IPS-NIHi11 (cell line): Measurements from ENCODE around the gene UCHL5.
A peak's percentile ranks its signal among the peaks of the same experiment; 100 is the strongest.

Source experiments
- DNase-seq: peaks from one replicate; pipeline ENCODE4 v3.0.0; 2012; ENCODE audit warnings: mixed read lengths, low spot score

UCHL5 gene, protein sequence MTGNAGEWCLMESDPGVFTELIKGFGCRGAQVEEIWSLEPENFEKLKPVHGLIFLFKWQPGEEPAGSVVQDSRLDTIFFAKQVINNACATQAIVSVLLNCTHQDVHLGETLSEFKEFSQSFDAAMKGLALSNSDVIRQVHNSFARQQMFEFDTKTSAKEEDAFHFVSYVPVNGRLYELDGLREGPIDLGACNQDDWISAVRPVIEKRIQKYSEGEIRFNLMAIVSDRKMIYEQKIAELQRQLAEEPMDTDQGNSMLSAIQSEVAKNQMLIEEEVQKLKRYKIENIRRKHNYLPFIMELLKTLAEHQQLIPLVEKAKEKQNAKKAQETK

DNA sequence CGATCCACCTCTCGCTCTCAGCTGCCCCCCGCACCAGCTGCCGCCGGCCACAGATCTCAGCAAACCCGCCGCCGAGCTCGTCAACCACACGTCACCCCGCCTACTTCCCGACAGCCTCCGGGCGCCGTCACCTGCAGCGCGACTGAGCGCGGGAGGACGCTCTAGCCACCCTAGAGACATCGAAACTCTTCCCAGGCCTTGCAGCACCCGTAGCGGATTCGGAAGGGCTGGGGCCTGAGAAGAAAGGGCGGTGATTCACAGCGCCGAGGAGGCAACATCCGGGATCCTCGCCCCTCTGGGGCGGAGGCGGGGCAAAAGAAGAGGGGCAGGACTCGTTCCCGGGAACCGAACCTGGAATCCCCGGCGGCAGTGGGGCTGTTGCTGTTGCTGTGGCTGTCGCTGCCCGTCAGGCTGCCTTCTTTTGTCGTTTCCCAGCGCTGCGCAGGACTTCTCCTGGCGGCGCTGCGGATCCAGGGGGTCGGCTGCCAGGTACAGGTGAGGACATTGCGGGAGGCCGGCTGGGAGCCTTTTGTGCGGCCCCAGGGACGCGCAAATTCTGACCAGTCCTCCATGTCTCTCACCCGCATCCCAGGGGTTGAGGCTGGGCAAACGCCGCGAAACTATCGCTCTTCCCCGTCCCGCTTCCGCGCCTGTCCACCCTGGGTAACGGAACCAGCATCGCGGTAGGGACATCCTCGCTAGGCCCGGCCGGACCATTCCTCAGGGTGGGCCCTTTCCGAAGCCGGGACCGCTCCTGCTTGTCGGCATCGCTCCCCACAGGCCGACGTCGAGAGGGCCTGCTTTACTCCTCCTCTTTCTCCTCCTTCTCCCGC lies at the start of gene UCHL5, which contains the start of gene RO60:
Gene UCHL5 (minus strand): TSS at position 79 of the 833 bp plus-strand sequence. CDS start 100 bp downstream, outside the sequence.
Gene RO60 (plus strand): TSS at position 331 of the 833 bp plus-strand sequence. CDS start 9,443 bp downstream, outside the sequence.
- peak; percentile 90 for DNase-seq

DNA sequence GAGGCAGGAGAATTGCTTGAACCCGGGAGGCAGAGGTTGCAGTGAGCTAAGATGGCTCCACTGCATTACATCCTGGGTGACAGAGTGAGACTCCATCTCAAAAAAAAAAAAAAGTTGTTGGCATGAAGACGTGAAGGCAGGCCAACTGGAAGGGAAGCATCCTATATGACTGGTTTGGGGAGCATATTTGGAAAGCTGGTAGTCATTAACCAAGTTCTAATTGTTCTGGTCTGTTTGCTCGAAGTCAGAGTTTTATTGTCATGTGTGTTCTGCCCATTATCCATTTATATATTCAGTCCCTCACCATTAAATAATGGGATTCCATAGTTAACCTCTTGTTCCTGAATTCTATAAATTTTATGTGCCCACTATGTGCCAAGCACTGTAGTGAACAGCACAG lies 49.3 kb upstream of the UCHL5 start:
- no peak for DNase-seq

DNA sequence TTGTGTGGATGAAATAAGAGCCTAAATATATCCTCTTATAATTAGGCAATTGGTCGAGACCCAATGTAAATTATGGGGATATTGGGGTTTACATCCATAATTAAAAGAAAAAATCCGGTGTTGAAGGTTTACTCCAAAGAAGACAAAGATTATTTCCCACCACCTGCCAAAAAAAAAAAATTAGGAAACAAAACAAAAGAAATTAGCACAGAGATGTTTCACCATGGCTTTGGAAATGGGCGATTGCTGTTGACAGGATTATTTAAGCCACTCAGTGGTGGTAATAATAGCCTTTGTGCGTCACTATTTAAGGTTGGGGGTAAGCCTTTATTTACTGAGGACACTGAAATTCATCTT lies 46.6 kb upstream of the UCHL5 start:
- DNase-seq: no peak

DNA sequence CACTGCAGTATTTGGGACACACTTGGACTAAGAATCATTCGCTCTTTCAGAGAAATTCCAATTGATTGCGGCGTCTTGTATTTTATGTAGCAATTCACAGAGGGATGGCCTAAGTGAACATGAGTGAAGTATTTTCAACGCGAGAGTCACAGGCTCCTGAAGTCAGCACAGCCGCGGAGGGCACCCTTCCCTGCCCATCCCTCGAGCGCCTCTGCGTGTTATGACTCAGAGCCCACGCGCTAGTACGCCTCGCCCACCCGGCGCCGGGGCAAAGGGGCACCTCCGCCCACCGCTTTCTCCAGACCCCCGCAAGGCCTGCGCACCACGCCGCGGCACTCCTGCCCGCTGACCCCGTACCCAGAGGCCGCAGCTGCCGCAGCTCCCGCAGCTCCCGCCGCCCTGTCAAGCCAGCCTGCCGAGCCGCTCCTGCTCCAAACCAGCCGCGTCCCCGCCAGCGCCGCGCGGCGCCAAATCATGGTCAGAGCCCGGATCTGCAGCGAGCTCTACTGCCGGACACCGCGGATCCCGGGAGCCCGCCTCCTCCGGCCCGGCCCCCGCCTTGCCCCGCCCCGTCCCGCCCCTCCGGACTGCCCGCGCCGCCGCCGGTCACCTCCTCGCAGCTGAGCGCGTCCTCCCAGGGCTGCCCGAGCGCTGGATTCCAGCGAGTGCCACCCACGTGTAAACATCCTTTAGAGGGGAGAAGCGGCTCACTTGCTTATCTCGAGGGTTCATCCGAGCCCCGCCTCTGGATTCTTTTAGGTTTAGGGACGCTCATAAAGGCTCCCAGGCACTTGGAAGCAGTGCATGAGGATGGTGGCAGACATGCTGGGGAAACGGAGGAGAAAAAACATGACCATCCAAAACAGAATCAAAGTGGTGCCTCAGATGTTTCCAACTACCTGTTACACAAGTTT lies 46.0 kb upstream of the UCHL5 start, which contains the start of gene GLRX2:
Gene GLRX2 (minus strand): TSS at position 508 of the 914 bp plus-strand sequence. CDS start 32 bp downstream, at position 476.
- DNase-seq: peak; percentile 98

DNA sequence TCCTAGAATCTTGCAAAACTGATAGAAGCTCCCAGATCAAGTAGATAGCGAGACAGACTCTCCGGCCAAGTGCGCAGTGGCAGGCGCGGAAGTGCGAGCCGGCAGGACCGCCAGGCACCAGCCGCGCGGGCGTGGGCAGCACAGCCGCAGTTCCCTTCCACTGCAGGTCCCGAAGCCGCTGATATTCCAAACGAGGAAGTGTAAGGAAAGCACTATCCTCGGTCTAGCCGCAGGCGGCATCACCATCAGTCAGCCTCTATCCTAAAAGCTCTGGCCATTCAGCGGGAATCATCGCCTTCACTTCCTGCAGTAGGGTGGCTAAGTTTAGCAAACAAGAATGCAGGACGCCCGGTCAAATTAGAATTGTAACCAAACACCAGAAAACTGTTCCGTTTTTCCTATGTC lies 45.3 kb upstream of the UCHL5 start:
- DNase-seq: peak; percentile 58

DNA sequence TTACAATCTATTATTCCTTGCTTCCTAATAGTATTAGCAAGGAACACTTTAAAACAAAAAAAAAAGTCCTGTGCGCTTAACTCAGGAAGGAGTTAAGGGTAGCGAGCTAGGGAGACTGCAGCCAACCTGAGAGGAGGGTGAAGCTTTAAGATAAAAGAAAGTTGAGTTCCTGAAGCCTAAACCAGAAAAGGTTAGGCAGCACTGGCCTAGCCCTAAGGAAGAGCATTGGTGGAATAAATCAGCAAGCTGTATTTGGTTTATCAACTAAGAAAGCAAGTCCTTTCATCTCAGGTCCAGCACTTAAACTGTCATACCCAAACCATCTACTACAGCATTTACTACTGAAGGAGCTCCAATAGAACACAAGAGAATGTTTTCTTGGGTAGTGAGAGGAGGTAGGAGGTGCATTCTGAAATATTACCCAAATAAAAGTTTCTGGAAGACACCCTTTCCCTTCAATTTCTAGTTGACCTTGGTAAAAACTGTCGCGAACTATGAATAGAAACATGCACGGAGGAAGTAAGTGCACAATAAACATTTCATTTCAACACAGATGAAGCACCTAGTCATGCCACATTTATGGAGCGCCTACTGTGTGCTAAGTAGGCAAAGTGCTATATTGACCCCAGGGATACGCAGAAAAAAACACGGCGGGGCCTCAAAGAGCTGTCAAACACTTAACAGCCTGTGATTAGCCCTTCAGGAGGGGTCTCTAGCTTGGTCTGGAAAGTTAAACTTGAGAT lies 44.8 kb upstream of the UCHL5 start:
- no peak for DNase-seq

DNA sequence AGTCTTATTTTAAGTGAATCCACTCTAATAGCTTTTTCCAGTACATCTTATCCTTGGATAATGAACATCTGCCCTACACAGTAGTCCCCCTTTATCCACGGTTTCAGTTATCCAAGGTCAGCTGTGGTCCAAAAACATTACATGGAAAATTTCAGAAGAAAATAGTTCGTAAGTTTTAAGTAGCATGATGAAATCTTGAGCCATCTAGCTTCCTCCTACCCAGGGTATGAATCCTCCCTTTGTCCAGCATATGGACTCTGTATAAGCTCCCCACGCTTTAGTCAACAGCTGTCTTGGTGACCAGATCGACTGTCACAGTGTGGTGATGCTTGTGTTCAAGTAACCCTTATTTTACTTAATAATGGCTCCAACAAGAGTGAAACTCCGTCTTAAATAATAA lies 43.5 kb upstream of the UCHL5 start:
- no peak for DNase-seq

DNA sequence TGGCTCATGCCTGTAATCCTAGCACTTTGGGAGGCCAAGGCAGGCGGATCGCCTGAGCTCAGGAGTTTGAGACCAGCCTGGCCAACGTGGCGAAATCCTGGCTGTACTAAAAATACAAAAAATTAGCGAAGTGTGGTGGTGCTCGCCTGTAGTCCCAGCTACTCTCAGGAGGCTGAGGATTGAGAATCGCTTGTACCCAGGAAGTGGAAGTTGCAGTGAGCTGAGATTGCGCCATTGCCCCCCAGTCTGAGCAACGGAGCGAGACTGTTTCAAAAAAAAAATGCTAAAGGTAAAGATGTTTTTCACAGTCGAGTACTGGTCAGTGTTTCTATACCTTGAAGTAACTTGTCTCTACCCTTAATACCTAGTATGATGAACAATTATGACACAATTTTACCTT lies 35.0 kb upstream of the UCHL5 start:
- DNase-seq: no peak

DNA sequence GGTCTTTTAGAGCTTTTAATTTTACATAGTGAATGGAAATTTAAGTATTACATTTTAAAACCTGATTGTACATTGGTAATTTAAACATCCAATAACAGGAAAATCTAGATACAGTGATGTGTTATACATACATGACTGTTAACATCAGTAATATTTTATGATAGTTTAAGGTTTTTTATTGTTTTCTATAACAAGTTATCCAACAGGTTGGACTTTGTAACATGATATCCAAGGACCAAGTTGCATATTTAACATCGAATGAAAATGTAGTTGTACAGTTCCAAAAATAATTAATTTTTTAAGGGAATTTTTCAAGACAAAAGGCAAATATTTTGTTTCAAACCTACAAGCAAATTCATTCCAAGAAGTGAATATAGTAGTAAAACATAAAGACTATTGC lies 31.7 kb upstream of the UCHL5 start:
- DNase-seq: no peak

DNA sequence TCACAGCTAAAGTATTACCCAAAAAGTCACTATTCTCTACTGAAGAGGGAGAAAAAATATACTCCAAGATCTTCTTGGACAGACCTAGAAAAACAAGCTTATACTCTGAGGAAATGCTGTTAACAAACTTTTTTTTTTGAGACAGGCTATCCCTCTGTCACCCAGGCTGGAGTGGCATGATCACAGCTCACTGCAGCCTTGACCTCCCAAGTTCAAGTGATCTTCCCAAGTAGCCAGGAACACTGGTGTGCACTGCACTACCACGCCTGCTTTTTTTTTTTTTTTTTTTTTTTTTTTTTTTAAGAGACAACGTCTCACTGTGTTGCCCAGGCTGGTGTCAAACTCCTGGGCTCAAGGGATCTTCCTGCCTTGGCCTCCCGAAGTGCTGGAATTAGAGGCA lies 28.7 kb upstream of the UCHL5 start:
- no peak for DNase-seq

DNA sequence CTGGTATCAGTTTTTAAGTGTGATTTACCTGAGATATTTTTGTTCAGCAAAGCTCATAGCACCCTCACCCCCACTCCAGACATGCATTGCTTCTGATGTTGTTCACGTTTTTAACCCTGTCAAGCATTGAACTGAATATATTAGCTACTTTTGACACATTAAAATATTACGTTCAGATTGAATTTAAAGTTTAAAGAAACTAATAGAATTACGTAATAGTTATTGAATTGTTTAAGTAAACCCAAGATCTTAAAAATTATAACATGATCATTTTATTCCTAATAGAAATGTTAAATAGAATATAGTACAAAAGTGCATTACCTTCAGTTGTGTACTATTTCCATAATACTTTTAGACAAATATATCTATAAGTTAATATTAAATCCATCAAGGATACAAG lies 27.2 kb upstream of the UCHL5 start:
- DNase-seq: no peak

DNA sequence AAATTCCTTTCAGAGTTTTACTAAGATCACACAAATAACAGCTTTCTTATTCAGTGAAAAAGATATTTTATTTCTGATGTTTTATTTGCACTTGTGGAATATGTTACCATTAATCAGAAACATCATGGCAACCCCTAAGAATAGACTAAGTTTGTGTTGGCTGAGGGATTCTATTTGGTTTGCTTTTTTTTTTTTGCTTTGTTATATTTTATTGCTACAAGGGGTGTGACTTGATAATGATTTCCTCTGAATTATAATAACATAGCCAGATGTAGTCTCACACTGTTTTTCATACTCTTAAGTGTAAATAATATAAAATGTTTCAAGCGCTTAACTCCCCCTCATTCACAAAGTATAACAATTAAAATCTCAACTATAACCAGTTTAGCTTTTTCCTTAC lies 26.1 kb upstream of the UCHL5 start:
- no peak for DNase-seq

DNA sequence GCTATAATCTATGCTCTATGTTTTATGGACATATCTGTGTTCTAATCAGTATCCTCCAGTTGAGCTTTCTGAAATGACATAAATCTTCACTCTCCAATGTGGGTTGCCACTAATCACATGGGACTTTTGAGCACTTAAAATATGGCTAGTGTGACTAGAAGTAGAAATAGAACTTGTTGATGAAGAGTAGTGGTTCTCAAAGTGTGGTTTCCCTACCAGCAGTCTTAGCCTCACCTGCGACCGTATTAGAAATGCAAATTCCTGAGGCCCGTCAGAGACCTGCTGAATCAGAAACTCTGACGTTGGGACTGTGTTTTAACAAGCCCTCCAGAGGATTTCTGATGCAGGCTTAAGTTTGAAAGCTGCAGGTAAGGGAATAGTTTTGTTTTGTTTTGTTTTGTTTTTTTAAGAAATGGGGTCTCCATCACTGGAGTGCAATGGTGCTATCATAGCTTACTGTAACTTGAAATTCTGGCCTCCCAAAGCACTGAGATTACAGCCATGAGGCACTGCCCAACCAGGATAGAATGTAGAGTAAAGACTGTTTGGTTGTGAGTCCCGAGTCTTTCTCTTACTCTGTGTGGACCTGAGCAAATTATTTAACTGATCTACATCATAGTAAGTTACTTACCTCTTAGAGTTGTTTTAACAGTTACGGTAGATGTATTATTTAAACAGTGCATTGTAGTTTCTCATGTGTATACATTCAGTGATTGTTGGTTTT lies 24.4 kb upstream of the UCHL5 start:
- no peak for DNase-seq

DNA sequence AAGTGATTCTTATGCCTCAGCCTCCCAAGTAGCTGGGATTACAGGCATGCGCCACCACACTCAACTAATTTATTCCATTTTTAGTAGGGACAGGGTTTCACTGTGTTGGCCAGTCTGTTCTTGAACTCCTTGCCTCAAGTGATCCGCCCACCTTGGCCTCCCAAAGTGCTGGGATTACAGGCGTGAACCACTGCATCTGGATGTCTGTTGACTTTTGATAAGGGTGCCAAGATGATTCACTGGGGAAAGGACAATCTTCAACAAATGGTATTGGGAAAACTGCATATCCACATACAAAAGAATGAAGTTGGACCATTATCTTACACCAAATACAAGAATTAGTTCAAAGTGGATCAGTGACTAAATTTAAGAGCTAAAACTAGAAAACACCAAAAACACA lies 20.0 kb upstream of the UCHL5 start:
- no peak for DNase-seq

DNA sequence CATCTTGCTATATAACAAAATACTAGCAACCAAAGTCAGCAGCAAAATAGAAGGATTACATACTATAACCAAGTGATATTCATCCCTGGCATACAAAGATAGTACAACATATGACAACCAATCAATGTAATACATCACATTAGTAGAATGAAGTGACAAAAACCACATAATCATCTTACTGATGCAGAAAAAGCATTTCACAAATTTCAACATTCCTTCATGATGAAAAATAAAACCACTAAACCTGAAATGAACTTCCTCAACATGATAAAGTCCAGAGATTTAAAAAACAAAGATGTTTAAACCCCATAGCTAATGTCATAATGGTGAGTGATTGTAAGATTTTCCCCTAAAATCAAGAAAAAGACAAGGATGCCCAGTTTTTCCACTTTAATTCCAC lies 18.8 kb upstream of the UCHL5 start:
- DNase-seq: no peak

DNA sequence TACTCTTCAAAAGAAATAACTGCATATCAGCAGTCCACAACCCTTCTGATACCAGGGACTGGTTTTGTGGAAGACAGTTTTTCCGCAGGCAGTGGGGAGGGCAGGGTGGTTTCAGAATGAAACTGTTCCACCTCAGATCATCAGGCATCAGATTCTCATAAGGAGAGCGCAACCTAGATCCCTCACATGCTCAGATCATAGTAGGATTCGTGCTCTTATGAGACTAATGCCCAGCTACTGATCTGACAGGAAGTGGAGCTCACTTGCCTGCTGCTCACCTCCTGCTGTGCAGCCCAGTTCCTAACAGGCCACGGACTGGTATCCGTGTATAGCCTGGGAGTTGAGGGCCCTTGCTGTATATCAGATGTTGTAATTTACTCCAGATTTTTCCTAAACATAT lies 11.8 kb upstream of the UCHL5 start:
- DNase-seq: no peak

DNA sequence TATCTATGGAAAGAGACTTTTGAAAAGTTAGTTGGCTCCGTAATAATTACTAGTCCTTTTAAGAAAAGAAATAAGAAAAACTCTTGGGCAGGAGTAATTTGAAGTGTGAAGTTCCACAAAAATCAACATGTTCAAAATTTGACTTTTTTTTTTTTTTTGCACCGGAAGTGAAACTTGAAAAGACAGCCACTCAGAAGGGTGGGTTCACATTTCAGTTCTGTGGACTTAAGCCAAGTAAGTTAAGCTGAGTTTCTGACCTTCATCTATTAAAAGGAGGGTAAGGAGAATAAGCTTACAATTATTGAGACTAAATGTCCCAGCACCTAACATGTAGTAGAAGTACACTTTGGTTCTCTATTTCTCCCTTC lies 11.2 kb upstream of the UCHL5 start:
- DNase-seq: no peak

DNA sequence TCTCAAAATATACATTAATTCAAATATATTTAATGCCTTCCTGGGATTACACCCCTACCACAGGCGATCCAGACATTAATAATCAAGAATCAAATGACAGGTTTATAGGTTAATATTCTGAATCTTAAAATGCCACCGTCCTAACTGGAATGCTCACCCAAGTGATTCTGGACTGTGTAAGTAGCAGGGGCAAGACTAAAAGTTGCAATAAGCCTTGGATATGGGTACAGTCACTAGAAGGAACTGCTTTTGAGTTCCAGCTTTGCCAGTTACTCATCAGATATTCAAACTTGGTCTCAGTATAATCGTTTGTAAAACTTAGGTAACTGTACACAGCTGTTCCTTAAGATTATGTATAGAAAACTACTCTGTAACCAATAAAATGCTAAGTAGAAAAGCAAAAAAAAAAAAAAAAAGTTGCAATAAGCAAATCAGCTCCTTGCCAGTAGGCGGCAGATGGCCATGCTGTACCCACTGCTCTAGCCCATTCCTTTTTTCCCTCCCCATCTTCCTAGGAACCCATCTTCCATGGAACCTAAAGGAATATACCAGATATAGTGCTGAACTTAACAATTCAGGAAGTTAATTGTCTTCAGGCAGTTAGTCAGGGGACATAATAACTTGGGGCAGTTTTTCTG lies 10.7 kb upstream of the UCHL5 start:
- peak; percentile 29 for DNase-seq

DNA sequence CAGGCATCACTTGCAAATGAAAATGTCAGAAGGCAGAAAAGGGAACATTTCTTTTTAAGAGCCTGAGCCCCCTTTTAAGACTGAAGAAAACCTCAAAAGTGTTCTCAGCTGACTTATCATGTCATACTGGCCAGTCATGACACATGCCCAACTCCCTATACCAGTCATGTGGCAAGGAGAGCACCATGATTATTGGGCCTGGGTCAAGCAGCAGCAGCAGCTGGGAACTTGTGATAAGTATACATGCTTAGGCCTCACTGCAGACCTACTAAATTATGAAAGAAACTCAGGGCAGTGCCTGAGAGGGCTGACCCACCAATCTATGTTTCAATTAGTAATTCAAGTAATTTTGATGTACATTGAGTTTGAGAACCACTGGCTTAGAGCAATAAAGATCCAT lies 8.9 kb upstream of the UCHL5 start:
- DNase-seq: no peak

DNA sequence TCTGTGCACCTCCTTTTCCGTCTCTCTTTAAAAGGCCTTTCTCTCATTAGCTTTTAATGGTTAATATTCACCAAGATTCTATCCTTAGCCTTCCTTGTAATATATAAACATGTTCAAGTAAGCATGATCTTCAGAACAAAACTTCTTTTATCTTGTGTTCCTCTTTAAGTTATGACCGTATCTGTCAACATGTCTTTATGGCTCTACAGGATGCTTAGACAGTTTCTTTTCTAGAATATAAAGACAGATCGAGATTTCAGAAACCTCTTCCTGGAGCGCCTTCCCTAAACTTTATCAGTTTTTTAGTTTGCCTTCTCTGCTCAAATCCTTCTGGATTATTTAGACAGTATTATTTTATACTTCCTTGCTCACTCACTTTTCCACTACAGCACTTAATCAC lies 7.4 kb upstream of the UCHL5 start:
- no peak for DNase-seq
